Ishikawa (cell line): ENCODE results near the gene GATB.

Experiments
- CEBPB ChIP-seq: IDR thresholded peaks from 2 replicates; pipeline ENCODE4 v1.6.1; 2012
- CREB1 ChIP-seq: IDR thresholded peaks from 2 replicates; pipeline ENCODE4 v1.6.1; 2012; ENCODE audit warnings: low read depth
- EGR1 ChIP-seq: IDR thresholded peaks from 2 replicates; pipeline ENCODE4 v1.6.1; 2012
- EP300 ChIP-seq: IDR thresholded peaks from 2 replicates; pipeline ENCODE4 v1.6.1; 2012; ENCODE audit warnings: borderline replicate concordance
- FOXM1 ChIP-seq: IDR thresholded peaks from 2 replicates; pipeline ENCODE4 v1.6.1; 2012; ENCODE audit warnings: low read depth, borderline replicate concordance
- NFIC ChIP-seq: IDR thresholded peaks from 2 replicates; pipeline ENCODE4 v1.6.1; 2012
- RAD21 ChIP-seq: IDR thresholded peaks from 2 replicates; pipeline ENCODE4 v1.6.1; 2012; ENCODE audit warnings: low read depth
- TAF1 ChIP-seq: IDR thresholded peaks from 2 replicates; pipeline ENCODE4 v1.6.1; 2012; ENCODE audit warnings: low read depth, mild to moderate bottlenecking
- TCF12 ChIP-seq: IDR thresholded peaks from 2 replicates; pipeline ENCODE4 v1.6.1; 2012; ENCODE audit warnings: low read depth
- TEAD4 ChIP-seq: IDR thresholded peaks from 2 replicates; pipeline ENCODE4 v1.6.1; 2012
- YY1 ChIP-seq: IDR thresholded peaks from 2 replicates; pipeline ENCODE4 v1.6.1; 2012; ENCODE audit warnings: low read depth
- ZBTB7A ChIP-seq: IDR thresholded peaks from 2 replicates; pipeline ENCODE4 v1.6.1; 2012; ENCODE audit warnings: low read depth
- TF ChIP-seq, protein P1 (sequence below): IDR thresholded peaks from 2 replicates; pipeline ENCODE4 v1.6.1; 2012
- TF ChIP-seq, protein P2 (sequence below): IDR thresholded peaks from 2 replicates; pipeline ENCODE4 v1.6.1; 2012
- TF ChIP-seq, protein P3 (sequence below): IDR thresholded peaks from 2 replicates; pipeline ENCODE4 v1.6.1; 2012; ENCODE audit warnings: low read depth, mild to moderate bottlenecking

The GATB gene

DNA sequence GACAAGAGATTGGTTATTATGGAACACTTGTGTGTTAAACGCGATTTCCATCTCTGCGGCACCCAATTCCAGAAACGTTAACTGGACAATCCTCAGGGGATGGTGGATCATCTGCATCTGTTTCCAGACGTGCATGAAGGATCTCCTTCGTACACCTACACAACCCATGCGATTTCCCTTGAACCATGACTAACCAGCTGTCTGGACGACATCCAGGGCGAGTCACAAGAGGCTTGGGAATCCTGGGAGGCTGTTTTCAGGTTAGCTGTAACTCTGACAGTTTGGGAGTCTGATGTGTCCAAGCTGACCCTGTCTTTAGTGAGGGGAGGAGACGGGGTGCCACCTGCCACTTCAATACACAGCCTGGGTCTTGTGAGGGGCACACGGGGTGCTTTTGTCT is 84.5 kb downstream of the GATB start:
- TF ChIP-seq TCF12, result no peak
- no peak for TF ChIP-seq FOXM1
- no peak for TF ChIP-seq RAD21
- TF ChIP-seq, protein P1, sequence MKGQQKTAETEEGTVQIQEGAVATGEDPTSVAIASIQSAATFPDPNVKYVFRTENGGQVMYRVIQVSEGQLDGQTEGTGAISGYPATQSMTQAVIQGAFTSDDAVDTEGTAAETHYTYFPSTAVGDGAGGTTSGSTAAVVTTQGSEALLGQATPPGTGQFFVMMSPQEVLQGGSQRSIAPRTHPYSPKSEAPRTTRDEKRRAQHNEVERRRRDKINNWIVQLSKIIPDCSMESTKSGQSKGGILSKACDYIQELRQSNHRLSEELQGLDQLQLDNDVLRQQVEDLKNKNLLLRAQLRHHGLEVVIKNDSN, result no peak
- TF ChIP-seq TEAD4, result no peak

DNA sequence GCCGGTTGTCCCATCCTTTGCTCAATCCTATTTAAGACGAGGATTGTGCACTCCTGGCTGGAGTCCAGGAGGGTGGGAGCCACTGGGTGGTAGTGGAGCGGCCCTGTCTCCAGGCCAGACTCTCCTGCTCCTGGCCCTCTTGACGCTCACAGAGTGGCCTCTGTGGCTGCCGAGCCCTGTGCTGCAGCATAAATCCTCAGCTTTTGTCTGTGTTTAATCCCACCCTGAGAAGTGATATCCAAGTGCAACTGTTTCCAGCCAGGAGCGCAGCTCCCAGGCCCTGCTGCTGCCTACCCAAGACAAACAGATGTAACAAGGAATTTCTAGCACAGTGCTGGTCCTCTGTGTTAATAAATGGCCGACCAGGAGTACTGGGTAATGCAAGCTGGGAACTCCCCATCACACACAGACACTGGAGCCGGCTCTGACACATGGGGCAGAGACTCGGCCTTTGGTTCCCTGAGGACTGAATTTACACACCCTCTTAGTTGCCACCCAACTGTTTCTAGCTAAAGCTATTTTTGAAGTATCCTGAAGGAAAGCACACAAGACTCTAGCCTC is 85.3 kb downstream of the GATB start:
- no peak for TF ChIP-seq FOXM1
- no peak for TF ChIP-seq RAD21
- TF ChIP-seq, protein P2, sequence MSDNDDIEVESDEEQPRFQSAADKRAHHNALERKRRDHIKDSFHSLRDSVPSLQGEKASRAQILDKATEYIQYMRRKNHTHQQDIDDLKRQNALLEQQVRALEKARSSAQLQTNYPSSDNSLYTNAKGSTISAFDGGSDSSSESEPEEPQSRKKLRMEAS, result no peak
- no peak for TF ChIP-seq TEAD4
- TF ChIP-seq NFIC, result no peak
- TF ChIP-seq, protein P3, sequence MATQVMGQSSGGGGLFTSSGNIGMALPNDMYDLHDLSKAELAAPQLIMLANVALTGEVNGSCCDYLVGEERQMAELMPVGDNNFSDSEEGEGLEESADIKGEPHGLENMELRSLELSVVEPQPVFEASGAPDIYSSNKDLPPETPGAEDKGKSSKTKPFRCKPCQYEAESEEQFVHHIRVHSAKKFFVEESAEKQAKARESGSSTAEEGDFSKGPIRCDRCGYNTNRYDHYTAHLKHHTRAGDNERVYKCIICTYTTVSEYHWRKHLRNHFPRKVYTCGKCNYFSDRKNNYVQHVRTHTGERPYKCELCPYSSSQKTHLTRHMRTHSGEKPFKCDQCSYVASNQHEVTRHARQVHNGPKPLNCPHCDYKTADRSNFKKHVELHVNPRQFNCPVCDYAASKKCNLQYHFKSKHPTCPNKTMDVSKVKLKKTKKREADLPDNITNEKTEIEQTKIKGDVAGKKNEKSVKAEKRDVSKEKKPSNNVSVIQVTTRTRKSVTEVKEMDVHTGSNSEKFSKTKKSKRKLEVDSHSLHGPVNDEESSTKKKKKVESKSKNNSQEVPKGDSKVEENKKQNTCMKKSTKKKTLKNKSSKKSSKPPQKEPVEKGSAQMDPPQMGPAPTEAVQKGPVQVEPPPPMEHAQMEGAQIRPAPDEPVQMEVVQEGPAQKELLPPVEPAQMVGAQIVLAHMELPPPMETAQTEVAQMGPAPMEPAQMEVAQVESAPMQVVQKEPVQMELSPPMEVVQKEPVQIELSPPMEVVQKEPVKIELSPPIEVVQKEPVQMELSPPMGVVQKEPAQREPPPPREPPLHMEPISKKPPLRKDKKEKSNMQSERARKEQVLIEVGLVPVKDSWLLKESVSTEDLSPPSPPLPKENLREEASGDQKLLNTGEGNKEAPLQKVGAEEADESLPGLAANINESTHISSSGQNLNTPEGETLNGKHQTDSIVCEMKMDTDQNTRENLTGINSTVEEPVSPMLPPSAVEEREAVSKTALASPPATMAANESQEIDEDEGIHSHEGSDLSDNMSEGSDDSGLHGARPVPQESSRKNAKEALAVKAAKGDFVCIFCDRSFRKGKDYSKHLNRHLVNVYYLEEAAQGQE, result no peak
- TF ChIP-seq TAF1, result no peak
- TF ChIP-seq EGR1, result no peak
- no peak for TF ChIP-seq CREB1
- no peak for TF ChIP-seq ZBTB7A
- TF ChIP-seq, protein P1, result no peak
- no peak for TF ChIP-seq CEBPB
- TF ChIP-seq TCF12, result no peak
- no peak for TF ChIP-seq YY1
- no peak for TF ChIP-seq EP300

DNA sequence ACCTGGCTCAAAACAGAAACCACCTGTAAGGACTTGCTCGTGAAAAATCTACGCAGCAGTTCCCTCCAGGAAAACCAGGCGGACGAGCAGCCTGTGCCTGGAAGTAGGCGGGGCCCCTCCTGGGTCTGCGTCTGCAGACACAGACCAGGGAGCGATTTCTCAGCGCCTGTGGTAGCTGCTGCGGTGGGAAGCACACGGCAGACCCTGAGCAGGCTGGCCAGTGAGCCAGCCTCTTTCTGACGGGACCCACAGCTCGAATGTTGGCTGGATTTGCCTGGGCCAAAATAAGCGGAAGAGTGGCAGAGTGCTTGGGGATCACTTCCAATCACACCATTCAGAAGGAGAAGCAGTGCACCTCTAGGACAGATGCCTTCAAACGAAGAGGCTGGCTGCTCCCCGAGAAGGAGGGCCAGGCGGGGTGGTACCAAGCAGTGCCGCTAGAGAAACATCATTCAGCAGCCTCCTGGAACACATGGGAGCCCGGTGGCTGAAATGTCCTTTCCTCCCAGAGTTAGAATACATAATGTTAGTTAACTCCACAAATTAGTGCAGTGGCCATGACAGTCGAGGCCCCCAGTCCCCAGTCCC is 85.9 kb downstream of the GATB start:
- no peak for TF ChIP-seq YY1
- no peak for TF ChIP-seq NFIC

DNA sequence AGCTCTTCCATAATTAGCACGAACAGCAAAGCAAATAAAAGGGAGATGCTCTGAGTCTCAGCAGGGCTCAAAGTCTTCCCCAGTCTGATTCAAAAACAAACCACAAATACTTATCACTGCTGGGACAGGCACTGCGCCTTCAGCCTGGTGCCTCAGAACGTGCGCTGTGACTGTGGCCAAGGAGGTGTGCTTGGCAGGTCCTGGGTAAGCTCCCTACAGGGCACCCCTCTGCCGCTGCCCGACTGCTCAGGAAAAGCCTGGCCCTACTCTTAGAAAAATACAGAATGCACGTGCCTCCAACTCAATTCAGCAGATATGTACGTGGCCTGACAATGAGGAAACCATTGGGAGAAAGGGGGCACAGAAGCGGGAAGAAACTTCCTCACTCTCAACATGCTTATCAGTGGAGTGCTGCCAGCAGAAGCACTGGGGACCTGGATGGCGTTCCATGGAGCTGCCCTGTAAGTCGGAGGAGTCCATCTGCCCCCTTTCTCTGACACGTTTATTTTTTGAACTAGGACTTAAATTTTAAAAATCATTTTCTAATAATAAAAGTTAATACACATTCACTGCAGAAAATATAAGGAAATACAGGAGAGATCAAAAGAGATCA is 86.8 kb downstream of the GATB start:
- TF ChIP-seq TEAD4 (no peak), CREB1 (no peak), EGR1 (no peak), YY1 (no peak), NFIC (no peak), ZBTB7A (no peak), TAF1 (no peak), TCF12 (no peak)
- TF ChIP-seq, protein P3, result no peak
- TF ChIP-seq, protein P2, result no peak

DNA sequence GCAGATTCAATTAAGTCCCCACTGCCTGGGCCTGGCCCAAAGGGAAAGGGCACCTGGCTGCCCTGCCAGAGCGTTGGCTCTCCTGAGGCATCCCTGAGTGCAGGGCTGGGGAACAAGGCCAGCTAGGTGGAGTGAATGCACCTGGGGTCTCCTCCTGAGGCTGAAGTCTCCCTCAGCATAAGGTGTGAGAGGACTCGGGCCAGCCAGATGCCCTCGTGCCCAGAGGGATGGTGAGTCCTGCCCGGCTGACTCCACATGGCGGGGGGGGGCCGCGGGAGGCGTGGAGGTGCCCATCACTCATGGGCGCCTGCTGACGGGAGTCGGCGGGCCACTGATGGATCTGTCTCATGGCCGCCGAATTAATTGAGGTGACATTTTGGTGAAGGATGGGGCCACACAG is 87.8 kb downstream of the GATB start:
- TF ChIP-seq EGR1 (no peak), TAF1 (no peak), ZBTB7A (no peak), CEBPB (no peak), EP300 (no peak), FOXM1 (no peak), NFIC (no peak), YY1 (no peak)

DNA sequence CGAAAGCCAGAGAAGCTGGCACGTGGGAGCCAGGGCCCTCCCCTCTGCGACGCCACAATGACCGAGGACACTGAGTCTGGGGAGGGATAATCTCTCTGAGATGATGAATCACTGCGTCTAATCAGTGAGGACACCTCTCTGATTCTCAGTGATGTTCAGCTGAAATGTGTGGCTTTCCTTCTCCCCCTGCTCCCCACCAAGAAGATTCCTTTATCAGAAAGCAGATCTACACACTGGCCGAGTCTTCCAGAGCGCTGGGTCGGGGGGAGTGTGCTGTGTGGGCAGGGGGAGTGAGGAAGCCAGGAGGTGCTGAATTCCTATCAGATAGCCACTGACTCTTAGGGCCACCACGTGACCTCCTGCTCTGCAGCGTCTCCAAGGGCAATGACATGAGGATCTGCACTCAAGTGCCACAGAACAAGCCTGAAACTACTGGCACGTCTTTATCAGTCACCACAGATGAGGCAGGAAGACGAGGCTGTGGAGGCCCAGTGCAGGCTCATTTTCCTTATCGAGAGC is 89.2 kb downstream of the GATB start:
- no peak for TF ChIP-seq YY1
- TF ChIP-seq TCF12, result no peak
- no peak for TF ChIP-seq ZBTB7A
- TF ChIP-seq, protein P1, result no peak
